Measurements from ENCODE around the gene TAF11L3.
"Not testable (repeated sequence)": the region's sequence is repeated elsewhere in the genome, so short reads cannot be mapped to it uniquely, and the experiment has no call there.

The TAF11L3 gene

GRCh38 chr5:17482790-17483189 lies 35.4 kb upstream of the TAF11L3 start (continued):
- TF ChIP-seq, protein P1, sequence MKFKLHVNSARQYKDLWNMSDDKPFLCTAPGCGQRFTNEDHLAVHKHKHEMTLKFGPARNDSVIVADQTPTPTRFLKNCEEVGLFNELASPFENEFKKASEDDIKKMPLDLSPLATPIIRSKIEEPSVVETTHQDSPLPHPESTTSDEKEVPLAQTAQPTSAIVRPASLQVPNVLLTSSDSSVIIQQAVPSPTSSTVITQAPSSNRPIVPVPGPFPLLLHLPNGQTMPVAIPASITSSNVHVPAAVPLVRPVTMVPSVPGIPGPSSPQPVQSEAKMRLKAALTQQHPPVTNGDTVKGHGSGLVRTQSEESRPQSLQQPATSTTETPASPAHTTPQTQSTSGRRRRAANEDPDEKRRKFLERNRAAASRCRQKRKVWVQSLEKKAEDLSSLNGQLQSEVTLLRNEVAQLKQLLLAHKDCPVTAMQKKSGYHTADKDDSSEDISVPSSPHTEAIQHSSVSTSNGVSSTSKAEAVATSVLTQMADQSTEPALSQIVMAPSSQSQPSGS (tag by site-specific recombination; IDR thresholded peaks at IDR 0.05; ENCODE audit: low read depth) = no peak
- TF ChIP-seq ZNF596 (tag by site-specific recombination; IDR thresholded peaks at IDR 0.05) = no peak
- no peak for TF ChIP-seq ZBTB48 (tag by site-specific recombination; IDR thresholded peaks at IDR 0.05)
- TF ChIP-seq PRDM1 (tag by site-specific recombination; IDR thresholded peaks at IDR 0.05) = no peak
- TF ChIP-seq YY1 (tag by site-specific recombination; IDR thresholded peaks at IDR 0.05) = no peak
- TF ChIP-seq PRDM2 (tag by site-specific recombination; IDR thresholded peaks at IDR 0.05; ENCODE audit: borderline replicate concordance) = no peak
- no peak for TF ChIP-seq SP2 (tag by site-specific recombination; IDR thresholded peaks at IDR 0.05)
- no peak for TF ChIP-seq ZNF157 (tag by site-specific recombination; IDR thresholded peaks at IDR 0.05)
- TF ChIP-seq ZNF600 (tag by site-specific recombination; IDR thresholded peaks at IDR 0.05) = no peak
- no peak for TF ChIP-seq GLIS1 (tag by site-specific recombination; IDR thresholded peaks at IDR 0.05)

DNA sequence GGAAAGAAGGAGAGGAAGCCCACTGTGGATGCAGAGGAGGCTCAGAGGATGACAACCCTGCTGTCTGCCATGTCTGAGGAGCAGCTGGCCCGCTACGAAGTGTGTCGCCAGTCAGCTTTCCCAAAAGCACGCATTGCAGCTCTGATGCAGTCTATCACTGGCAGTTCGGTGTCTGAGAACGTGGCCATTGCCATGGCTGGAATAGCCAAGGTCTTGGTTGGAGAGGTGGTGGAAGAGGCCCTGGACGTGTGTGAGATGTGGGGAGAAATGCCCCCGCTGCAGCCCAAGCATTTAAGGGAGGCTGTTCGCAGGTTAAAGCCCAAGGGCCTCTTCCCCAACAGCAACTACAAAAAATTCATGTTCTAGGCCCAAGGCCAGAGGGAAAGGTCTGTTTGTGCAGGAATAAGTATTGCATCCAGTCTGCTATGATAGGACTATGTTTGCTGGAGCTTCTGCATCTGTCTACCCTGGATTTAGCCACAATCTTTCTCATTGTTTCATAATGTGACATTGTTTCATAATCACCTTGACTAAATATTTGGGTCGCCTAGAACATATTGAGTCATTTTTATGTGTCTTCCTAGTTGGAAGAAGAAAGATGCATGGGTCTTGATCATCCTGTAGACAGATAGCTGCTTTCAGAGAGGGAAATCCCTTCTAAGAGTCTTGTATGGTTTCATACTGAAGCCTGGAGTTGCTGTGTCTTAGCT lies 31.5 kb upstream of the TAF11L3 start:
- H3K9me3 ChIP-seq (ENCODE audit: control insufficient read depth, insufficient read depth, low read depth, low read length); H3K27ac ChIP-seq (ENCODE audit: extremely low read depth, low read depth, low read length); H3K4me1 ChIP-seq (ENCODE audit: control insufficient read depth, insufficient read depth, low read length); H3K4me3 ChIP-seq (ENCODE audit: low read depth, low read length); POLR2A ChIA-PET; H3K36me3 ChIP-seq (ENCODE audit: control insufficient read depth in 2 of 2, insufficient read depth in 1 of 2, low read length in 2 of 2): not testable (repeated sequence)
- CTCF ChIA-PET = interaction anchor here (0.6 to 0.8 kb wide), 2 partner anchors 13 to 110 kb away, joined by 3 read pairs; no protein-coding TSS in a partner anchor

DNA sequence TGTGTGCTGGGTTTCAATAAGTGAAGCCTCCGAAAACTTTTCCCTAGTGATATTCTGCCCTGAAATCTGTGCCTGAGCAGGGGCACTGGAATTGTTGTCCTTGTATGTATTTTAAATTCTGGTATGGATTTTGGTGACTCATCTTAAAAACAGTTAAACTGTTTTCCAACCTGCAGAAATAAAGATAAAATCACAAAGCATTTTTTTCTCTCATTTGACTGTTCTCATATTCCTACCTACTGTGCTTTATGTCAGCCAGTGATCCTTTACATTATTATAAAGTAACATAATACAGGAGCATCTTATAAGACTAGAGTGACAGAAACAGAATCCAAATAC lies 31.0 kb upstream of the TAF11L3 start:
- POLR2A ChIA-PET = no interaction called here
- CTCF ChIA-PET = interaction anchor here (0.6 kb wide), 1 partner anchor 110 kb away, joined by 3 read pairs; no protein-coding TSS in a partner anchor
- no peak for TF ChIP-seq ZSCAN18 (tag by site-specific recombination; IDR thresholded peaks at IDR 0.05)
- no peak for TF ChIP-seq ZNF114 (tag by site-specific recombination; IDR thresholded peaks at IDR 0.05)
- TF ChIP-seq PBX3 (CRISPR knock-in tag; IDR thresholded peaks at IDR 0.05) = no peak
- TF ChIP-seq ZNF354C (tag by site-specific recombination; IDR thresholded peaks at IDR 0.05; ENCODE audit: borderline replicate concordance, low read depth) = no peak
- no peak for TF ChIP-seq YY1 (tag by site-specific recombination; IDR thresholded peaks at IDR 0.05)
- no peak for TF ChIP-seq ZNF174 (tag by site-specific recombination; IDR thresholded peaks at IDR 0.05)
- TF ChIP-seq ZNF146 (tag by site-specific recombination; IDR thresholded peaks at IDR 0.05) = no peak
- TF ChIP-seq ZNF639 (tag by site-specific recombination; IDR thresholded peaks at IDR 0.05) = no peak
- TF ChIP-seq ZNF37A (tag by site-specific recombination; IDR thresholded peaks at IDR 0.05) = no peak
- no peak for TF ChIP-seq ZNF830 (tag by site-specific recombination; IDR thresholded peaks at IDR 0.05; ENCODE audit: low read depth)
- no peak for TF ChIP-seq HOXD13 (CRISPR knock-in tag; IDR thresholded peaks at IDR 0.05; ENCODE audit: borderline replicate concordance)

More for the DNA sequence above, 31.0 kb upstream of the TAF11L3 start:
- Histone ChIP-seq H3K27ac (ENCODE audit: extremely low read depth, low read depth, low read length) (no peak overlapping the region), H3K4me1 (ENCODE audit: control insufficient read depth, insufficient read depth, low read length) (no peaks in the 10 kb centered on the region), H3K4me3 (ENCODE audit: low read depth, low read length) (no peak overlapping the region), H3K36me3 (ENCODE audit: control insufficient read depth in 2 of 2, insufficient read depth in 1 of 2, low read length in 2 of 2) (no peaks in the 10 kb centered on the region), H3K9me3 (ENCODE audit: control insufficient read depth, insufficient read depth, low read depth, low read length) (no peaks in the 10 kb centered on the region)

All from HEK293 (cell line).